Nephron (organoid): Measurements from ENCODE around the gene PLPP7.

Experiments
- H3K27ac Mint-ChIP-seq, 3 experiments: 2 replicates each; pipeline ENCODE4 v1.8.0; 2020; ENCODE audit warnings: mixed read lengths in 3 of 3, mild to moderate bottlenecking in 2 of 3, moderate library complexity in 1 of 3
- H3K27me3 Mint-ChIP-seq: 2 replicates; pipeline ENCODE4 v1.8.0; 2021; ENCODE audit warnings: low read depth, mild to moderate bottlenecking, moderate library complexity, mixed read lengths
- H3K36me3 Mint-ChIP-seq: 2 replicates; pipeline ENCODE4 v1.8.0; 2020; ENCODE audit warnings: low read depth, mixed read lengths
- H3K4me1 Mint-ChIP-seq: 2 replicates; pipeline ENCODE4 v1.8.0; 2020; ENCODE audit warnings: mixed read lengths
- H3K4me3 Mint-ChIP-seq, 3 experiments: 2 replicates each; pipeline ENCODE4 v1.8.0; 2020; ENCODE audit warnings: mild to moderate bottlenecking in 3 of 3, mixed read lengths in 3 of 3, moderate library complexity in 2 of 3
- H3K9me3 Mint-ChIP-seq: 2 replicates; pipeline ENCODE4 v1.8.0; 2020; ENCODE audit warnings: mixed read lengths
- CTCF ChIP-seq, 3 experiments: fragments of 200-600 bp; sonication (generic); IDR thresholded peaks; one replicate each; pipeline ENCODE4 v1.5.0; 2021; ENCODE audit warnings: antibody characterized with exemption in 3 of 3; ENCODE audit not compliant: unreplicated experiment in 3 of 3

PLPP7 gene

GRCh38 chr9:131276891-131277286, 12.6 kb upstream of the PLPP7 start:
- Mint-ChIP-seq H3K36me3 (no peaks in the 10 kb centered on the region), H3K4me3 (no peak overlapping the region), H3K27ac (no peak overlapping the region), H3K9me3 (no peaks in the 10 kb centered on the region), H3K27me3 (peaks cover 59% of the 10 kb centered on the region), H3K4me1 (peaks cover 5% of the 10 kb centered on the region)
- no peak for TF ChIP-seq CTCF (IDR thresholded peaks at IDR 0.05; ENCODE audit: unreplicated experiment in 3 of 3)

GRCh38 chr9:131277287-131277909, 12.1 kb upstream of the PLPP7 start:
- H3K36me3 Mint-ChIP-seq: no peaks in the 10 kb centered on the region
- TF ChIP-seq CTCF (IDR thresholded peaks at IDR 0.05; ENCODE audit: unreplicated experiment in 3 of 3): no peak
- H3K9me3 Mint-ChIP-seq: no peaks in the 10 kb centered on the region
- no peak overlapping the region for H3K27ac Mint-ChIP-seq
- no peak overlapping the region for H3K4me3 Mint-ChIP-seq
- peaks cover 64% of the 10 kb centered on the region for H3K27me3 Mint-ChIP-seq
- peaks cover 8% of the 10 kb centered on the region for H3K4me1 Mint-ChIP-seq

GRCh38 chr9:131277910-131278701, 11.4 kb upstream of the PLPP7 start:
- no peak for TF ChIP-seq CTCF (IDR thresholded peaks at IDR 0.05; ENCODE audit: unreplicated experiment in 3 of 3)
- Mint-ChIP-seq H3K27me3 (peaks cover 61% of the 10 kb centered on the region), H3K9me3 (no peaks in the 10 kb centered on the region), H3K36me3 (no peaks in the 10 kb centered on the region), H3K4me1 (peaks cover 8% of the 10 kb centered on the region), H3K27ac (no peak overlapping the region), H3K4me3 (peak overlapping the region; percentile 84 to 88 (median 87))

- TF ChIP-seq CTCF (IDR thresholded peaks at IDR 0.05; ENCODE audit: unreplicated experiment in 3 of 3): no peak
- Mint-ChIP-seq H3K9me3 (no peaks in the 10 kb centered on the region), H3K27me3 (peaks cover 63% of the 10 kb centered on the region), H3K27ac (no peak overlapping the region), H3K4me1 (peaks cover 8% of the 10 kb centered on the region), H3K4me3 (peak overlapping the region; percentile 73 to 87 (median 81)), H3K36me3 (no peaks in the 10 kb centered on the region)
These were observed 10.8 kb upstream of the PLPP7 start for GRCh38 chr9:131278702-131279111.

- no peak overlapping the region for H3K27ac Mint-ChIP-seq
- no peaks in the 10 kb centered on the region for H3K36me3 Mint-ChIP-seq
- no peaks in the 10 kb centered on the region for H3K9me3 Mint-ChIP-seq
- H3K4me3 Mint-ChIP-seq: peak overlapping the region; percentile 73 to 87 (median 81)
- H3K4me1 Mint-ChIP-seq: peaks cover 8% of the 10 kb centered on the region
- H3K27me3 Mint-ChIP-seq: peaks cover 63% of the 10 kb centered on the region
- TF ChIP-seq CTCF (IDR thresholded peaks at IDR 0.05; ENCODE audit: unreplicated experiment in 3 of 3): no peak
These were observed 10.2 kb upstream of the PLPP7 start for GRCh38 chr9:131279196-131279862.
